Measurements from ENCODE around the gene ZNF764.
"Not testable (repeated sequence)": the region's sequence is repeated elsewhere in the genome, so short reads cannot be mapped to it uniquely, and the experiment has no call there.

ZNF764 gene

GRCh38 chr16:30557957-30558788 lies at the start of gene ZNF764:
Gene ZNF764 (minus strand): TSS chr16:30558374. CDS start chr16:30558182, 192 bp downstream.
- peak; percentile 99 for DNase-seq

GRCh38 chr16:30606004-30606403 lies 47.8 kb upstream of the ZNF764 start:
- no peak for DNase-seq

GRCh38 chr16:30605158-30605557 lies 47.0 kb upstream of the ZNF764 start:
- no peak for DNase-seq

GRCh38 chr16:30604316-30604947 lies 46.3 kb upstream of the ZNF764 start:
- DNase-seq: no peak

GRCh38 chr16:30603945-30604315 lies 45.8 kb upstream of the ZNF764 start:
- no peak for DNase-seq

- DNase-seq: peak; percentile 9
Measured at GRCh38 chr16:30602616-30603277, 44.6 kb upstream of the ZNF764 start.

GRCh38 chr16:30601966-30602365 lies 43.8 kb upstream of the ZNF764 start:
- DNase-seq: no peak

- DNase-seq: no peak
Measured at GRCh38 chr16:30600929-30601328, 42.8 kb upstream of the ZNF764 start.

GRCh38 chr16:30600215-30600614 lies 42.0 kb upstream of the ZNF764 start:
- DNase-seq: no peak

- DNase-seq: no peak
Measured at GRCh38 chr16:30592871-30593270, 34.7 kb upstream of the ZNF764 start.

- DNase-seq: not testable (repeated sequence)
Measured at GRCh38 chr16:30590869-30591268, 32.7 kb upstream of the ZNF764 start.

- not testable (repeated sequence) for DNase-seq
Measured at GRCh38 chr16:30589582-30589981, 31.4 kb upstream of the ZNF764 start.

GRCh38 chr16:30588651-30589050 lies 30.5 kb upstream of the ZNF764 start:
- DNase-seq: no peak

GRCh38 chr16:30585400-30586191 lies 27.4 kb upstream of the ZNF764 start, which contains the start of gene ZNF785:
Gene ZNF785 (minus strand): TSS chr16:30585697. CDS start chr16:30585611, 86 bp downstream.
- DNase-seq: peak; percentile 99

GRCh38 chr16:30585022-30585399 lies 26.8 kb upstream of the ZNF764 start:
- no peak for DNase-seq

- no peak for DNase-seq
Measured at GRCh38 chr16:30582611-30583340, 24.6 kb upstream of the ZNF764 start.

GRCh38 chr16:30581457-30581856 lies 23.3 kb upstream of the ZNF764 start:
- DNase-seq: no peak

GRCh38 chr16:30574678-30575077 lies 16.5 kb upstream of the ZNF764 start:
- no peak for DNase-seq

GRCh38 chr16:30571445-30572322 lies 13.5 kb upstream of the ZNF764 start, which contains the start of gene ZNF688:
Gene ZNF688 (minus strand): TSS chr16:30571714. CDS start chr16:30571629, 85 bp downstream.
- peak; percentile 99 for DNase-seq

GRCh38 chr16:30570636-30571444 lies 12.7 kb upstream of the ZNF764 start:
- peak; percentile 18 for DNase-seq
